SU-DHL-6 (cell line): Measurements from ENCODE around the gene PRICKLE1.

Source experiments
- H2AFZ ChIP-seq: fragments of 200-600 bp; sonication (generic); 2 replicates; pipeline ENCODE4 v1.6.1; 2014; ENCODE audit warnings: low read depth, mild to moderate bottlenecking, moderate library complexity, mixed read lengths, antibody characterized with exemption, low read length; ENCODE audit not compliant: severe bottlenecking
- H3F3A ChIP-seq: fragments of 200-600 bp; shearing (Covaris generic); 2 replicates; pipeline ENCODE4 v1.6.0; 2016; ENCODE audit warnings: antibody characterized with exemption, mild to moderate bottlenecking; ENCODE audit not compliant: insufficient read depth
- H3K27ac ChIP-seq: fragments of 200-600 bp; sonication (generic); 2 replicates; pipeline ENCODE4 v1.5.1; 2016; ENCODE audit warnings: low read depth, mild to moderate bottlenecking, low read length, moderate library complexity, mixed read lengths
- H3K27me3 ChIP-seq: fragments of 200-600 bp; sonication (generic), shearing (Covaris generic); 2 replicates; pipeline ENCODE4 v1.6.0; 2014; ENCODE audit warnings: mild to moderate bottlenecking, low read length
- H3K36me3 ChIP-seq: fragments of 200-600 bp; sonication (generic); 2 replicates; pipeline ENCODE4 v1.6.1; 2014; ENCODE audit warnings: mild to moderate bottlenecking, low read length, mixed read lengths
- H3K4me2 ChIP-seq: fragments of 300-600, 200-600 bp; shearing (Covaris generic), sonication (generic); 2 replicates; pipeline ENCODE4 v1.6.0; 2014; ENCODE audit warnings: low read length, low read depth, mild to moderate bottlenecking; ENCODE audit not compliant: poor library complexity, severe bottlenecking
- H3K4me3 ChIP-seq: fragments of 200-600 bp; sonication (generic); 2 replicates; pipeline ENCODE4 v1.5.1; 2014; ENCODE audit warnings: antibody characterized with exemption, low read length, mild to moderate bottlenecking, mixed read lengths; ENCODE audit not compliant: insufficient read depth, poor library complexity, severe bottlenecking
- H3K79me2 ChIP-seq: fragments of 200-600 bp; sonication (generic); 2 replicates; pipeline ENCODE4 v1.6.1; 2014; ENCODE audit warnings: mild to moderate bottlenecking, low read length, moderate library complexity; ENCODE audit not compliant: insufficient read depth
- H3K9ac ChIP-seq: fragments of 200-600 bp; sonication (generic); 2 replicates; pipeline ENCODE4 v1.7.0; 2014; ENCODE audit warnings: mild to moderate bottlenecking, low read length
- H3K9me2 ChIP-seq: fragments of 200-600 bp; sonication (generic); replicated peaks from 2 replicates; pipeline ENCODE4 v1.6.1; 2014; ENCODE audit warnings: low read length; ENCODE audit not compliant: insufficient read depth
- H3K9me3 ChIP-seq: fragments of 200-600 bp; sonication (generic); 2 replicates; pipeline ENCODE4 v1.6.1; 2014; ENCODE audit warnings: low read length, mixed read lengths; ENCODE audit not compliant: insufficient read depth
- H4K20me1 ChIP-seq: fragments of 200-600 bp; sonication (generic); 2 replicates; pipeline ENCODE4 v1.6.1; 2014; ENCODE audit warnings: low read depth, mild to moderate bottlenecking, antibody characterized with exemption, low read length, moderate library complexity, mixed read lengths
- CTCF ChIP-seq: fragments of 200-600 bp; sonication (generic); IDR thresholded peaks from one replicate; pipeline ENCODE4 v1.5.1; 2017; ENCODE audit warnings: antibody characterized with exemption, mild to moderate bottlenecking, low read length, moderate library complexity; ENCODE audit not compliant: insufficient read depth, poor library complexity, severe bottlenecking
- EZH2phosphoT487 ChIP-seq: fragments of 200-600 bp; sonication (generic), shearing (Covaris generic); conservative IDR thresholded peaks from 2 replicates; pipeline ENCODE4 v1.6.1; 2018; ENCODE audit warnings: mild to moderate bottlenecking, antibody characterized with exemption, low read length, moderate library complexity, mixed read lengths

Gene PRICKLE1

GRCh38 chr12:42608196-42608825, 18.8 kb upstream of the PRICKLE1 start:
- Histone ChIP-seq H3K79me2 (no peaks in the 10 kb centered on the region), H2AFZ (no peak overlapping the region), H3K4me3 (no peak overlapping the region), H3K27me3 (no peaks in the 10 kb centered on the region), H3K9me2 (no peaks in the 10 kb centered on the region), H3K4me2 (no peak overlapping the region), H4K20me1 (no peaks in the 10 kb centered on the region), H3K9ac (no peak overlapping the region), H3F3A (no peaks in the 10 kb centered on the region), H3K9me3 (no peaks in the 10 kb centered on the region), H3K27ac (no peak overlapping the region), H3K36me3 (no peaks in the 10 kb centered on the region)
- TF ChIP-seq CTCF (no peak), EZH2phosphoT487 (no peak)

- Histone ChIP-seq H3K9me2 (no peaks in the 10 kb centered on the region), H3K4me3 (no peak overlapping the region), H3K4me2 (no peak overlapping the region), H3K27ac (no peak overlapping the region), H2AFZ (no peak overlapping the region), H3K79me2 (no peaks in the 10 kb centered on the region), H3K9me3 (no peaks in the 10 kb centered on the region), H3F3A (no peaks in the 10 kb centered on the region), H3K36me3 (no peaks in the 10 kb centered on the region), H3K27me3 (no peaks in the 10 kb centered on the region), H3K9ac (no peak overlapping the region), H4K20me1 (no peaks in the 10 kb centered on the region)
- TF ChIP-seq CTCF (no peak), EZH2phosphoT487 (no peak)
Observed at GRCh38 chr12:42607584-42608058, 18.1 kb upstream of the PRICKLE1 start.

GRCh38 chr12:42606471-42606870, 16.9 kb upstream of the PRICKLE1 start:
- Histone ChIP-seq H3K4me3 (no peak overlapping the region), H3K36me3 (no peaks in the 10 kb centered on the region), H3F3A (no peaks in the 10 kb centered on the region), H3K9ac (no peak overlapping the region), H3K27ac (no peak overlapping the region), H3K27me3 (no peaks in the 10 kb centered on the region), H3K4me2 (no peak overlapping the region), H3K9me2 (no peaks in the 10 kb centered on the region), H3K9me3 (no peaks in the 10 kb centered on the region), H2AFZ (no peak overlapping the region), H3K79me2 (no peaks in the 10 kb centered on the region), H4K20me1 (no peaks in the 10 kb centered on the region)
- TF ChIP-seq EZH2phosphoT487: no peak
- TF ChIP-seq CTCF: no peak
